Ishikawa (cell line): ENCODE results near the gene AQP12B.

ENCODE experiments used
- CEBPB ChIP-seq: IDR thresholded peaks from 2 replicates; pipeline ENCODE4 v1.6.1; 2012
- CREB1 ChIP-seq: IDR thresholded peaks from 2 replicates; pipeline ENCODE4 v1.6.1; 2012; ENCODE audit warnings: low read depth
- EGR1 ChIP-seq: IDR thresholded peaks from 2 replicates; pipeline ENCODE4 v1.6.1; 2012
- EP300 ChIP-seq: IDR thresholded peaks from 2 replicates; pipeline ENCODE4 v1.6.1; 2012; ENCODE audit warnings: borderline replicate concordance
- NFIC ChIP-seq: IDR thresholded peaks from 2 replicates; pipeline ENCODE4 v1.6.1; 2012
- TAF1 ChIP-seq: IDR thresholded peaks from 2 replicates; pipeline ENCODE4 v1.6.1; 2012; ENCODE audit warnings: low read depth, mild to moderate bottlenecking
- TCF12 ChIP-seq: IDR thresholded peaks from 2 replicates; pipeline ENCODE4 v1.6.1; 2012; ENCODE audit warnings: low read depth
- TEAD4 ChIP-seq: IDR thresholded peaks from 2 replicates; pipeline ENCODE4 v1.6.1; 2012
- YY1 ChIP-seq: IDR thresholded peaks from 2 replicates; pipeline ENCODE4 v1.6.1; 2012; ENCODE audit warnings: low read depth
- TF ChIP-seq, protein P1 (sequence below): IDR thresholded peaks from 2 replicates; pipeline ENCODE4 v1.6.1; 2012
- TF ChIP-seq, protein P2 (sequence below): IDR thresholded peaks from 2 replicates; pipeline ENCODE4 v1.6.1; 2012; ENCODE audit warnings: low read depth, mild to moderate bottlenecking

DNA sequence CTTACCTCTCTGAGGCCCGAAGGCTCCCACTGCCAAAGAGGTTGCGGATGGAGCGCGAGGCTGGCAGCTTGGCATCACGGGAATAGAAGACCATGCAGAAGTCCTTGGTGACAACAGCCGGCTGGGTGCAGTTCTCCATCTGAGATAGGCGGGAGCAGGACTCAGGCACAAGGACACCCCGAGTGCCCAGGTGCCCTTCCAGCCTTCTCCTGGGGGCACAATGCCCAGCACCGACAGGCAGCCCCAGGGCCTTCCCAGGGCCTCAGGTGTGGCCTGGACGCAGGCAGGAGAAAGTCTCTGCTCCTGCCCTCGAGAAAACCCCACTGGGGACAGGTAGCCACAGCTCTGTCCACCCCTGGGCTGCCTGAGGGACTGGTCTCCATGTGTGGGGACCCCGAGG is 42.6 kb upstream of the AQP12B start:
- TF ChIP-seq TCF12 (no peak), TEAD4 (no peak), YY1 (no peak), EP300 (no peak), CEBPB (no peak), TAF1 (no peak), CREB1 (no peak), NFIC (no peak), EGR1 (no peak)
- TF ChIP-seq, protein P1, sequence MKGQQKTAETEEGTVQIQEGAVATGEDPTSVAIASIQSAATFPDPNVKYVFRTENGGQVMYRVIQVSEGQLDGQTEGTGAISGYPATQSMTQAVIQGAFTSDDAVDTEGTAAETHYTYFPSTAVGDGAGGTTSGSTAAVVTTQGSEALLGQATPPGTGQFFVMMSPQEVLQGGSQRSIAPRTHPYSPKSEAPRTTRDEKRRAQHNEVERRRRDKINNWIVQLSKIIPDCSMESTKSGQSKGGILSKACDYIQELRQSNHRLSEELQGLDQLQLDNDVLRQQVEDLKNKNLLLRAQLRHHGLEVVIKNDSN = no peak
- TF ChIP-seq, protein P2, sequence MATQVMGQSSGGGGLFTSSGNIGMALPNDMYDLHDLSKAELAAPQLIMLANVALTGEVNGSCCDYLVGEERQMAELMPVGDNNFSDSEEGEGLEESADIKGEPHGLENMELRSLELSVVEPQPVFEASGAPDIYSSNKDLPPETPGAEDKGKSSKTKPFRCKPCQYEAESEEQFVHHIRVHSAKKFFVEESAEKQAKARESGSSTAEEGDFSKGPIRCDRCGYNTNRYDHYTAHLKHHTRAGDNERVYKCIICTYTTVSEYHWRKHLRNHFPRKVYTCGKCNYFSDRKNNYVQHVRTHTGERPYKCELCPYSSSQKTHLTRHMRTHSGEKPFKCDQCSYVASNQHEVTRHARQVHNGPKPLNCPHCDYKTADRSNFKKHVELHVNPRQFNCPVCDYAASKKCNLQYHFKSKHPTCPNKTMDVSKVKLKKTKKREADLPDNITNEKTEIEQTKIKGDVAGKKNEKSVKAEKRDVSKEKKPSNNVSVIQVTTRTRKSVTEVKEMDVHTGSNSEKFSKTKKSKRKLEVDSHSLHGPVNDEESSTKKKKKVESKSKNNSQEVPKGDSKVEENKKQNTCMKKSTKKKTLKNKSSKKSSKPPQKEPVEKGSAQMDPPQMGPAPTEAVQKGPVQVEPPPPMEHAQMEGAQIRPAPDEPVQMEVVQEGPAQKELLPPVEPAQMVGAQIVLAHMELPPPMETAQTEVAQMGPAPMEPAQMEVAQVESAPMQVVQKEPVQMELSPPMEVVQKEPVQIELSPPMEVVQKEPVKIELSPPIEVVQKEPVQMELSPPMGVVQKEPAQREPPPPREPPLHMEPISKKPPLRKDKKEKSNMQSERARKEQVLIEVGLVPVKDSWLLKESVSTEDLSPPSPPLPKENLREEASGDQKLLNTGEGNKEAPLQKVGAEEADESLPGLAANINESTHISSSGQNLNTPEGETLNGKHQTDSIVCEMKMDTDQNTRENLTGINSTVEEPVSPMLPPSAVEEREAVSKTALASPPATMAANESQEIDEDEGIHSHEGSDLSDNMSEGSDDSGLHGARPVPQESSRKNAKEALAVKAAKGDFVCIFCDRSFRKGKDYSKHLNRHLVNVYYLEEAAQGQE = no peak
